Measurements from ENCODE around the gene ARMCX1. TPM values are rescaled to one million over a fixed set of nuclear protein-coding genes. Genes with fewer than 3 reads are reported as not detected.
"Not testable (repeated sequence)": the region's sequence is repeated elsewhere in the genome, so short reads cannot be mapped to it uniquely, and the experiment has no call there.

The ARMCX1 gene
- polyA plus RNA-seq, 3 donors: 1.4 to 3.4 (median 1.6) TPM

GRCh38 chrX:101595739-101596419 lies 45.5 kb downstream of the ARMCX1 start:
- Mint-ChIP-seq H3K4me3 (no peak overlapping the region), H3K9me3 (no peaks in the 10 kb centered on the region), H3K4me1 (peaks cover 6% of the 10 kb centered on the region), H3K36me3 (no peaks in the 10 kb centered on the region), H3K27me3 (ENCODE audit: low read depth in 3 of 3) (peaks cover 4 to 8% (median 7%) of the 10 kb centered on the region in 3 donors), H3K27ac (no peak overlapping the region)
- H3K36me3 ChIP-seq (replicated peaks in 1 of 2; ENCODE audit: control insufficient read depth in 1 of 2, insufficient read depth in 2 of 2, low read length in 2 of 2): no peaks in the 10 kb centered on the region
- no peaks in the 10 kb centered on the region for H3K4me1 ChIP-seq (ENCODE audit: control insufficient read depth in 1 of 2, insufficient read depth in 2 of 2, low read length in 2 of 2)
- TF ChIP-seq CTCF (IDR thresholded peaks at IDR 0.05): peak; percentile 63
- H3K4me3 ChIP-seq (replicated peaks in 1 of 3; ENCODE audit: low read depth in 2 of 3, low read length in 3 of 3): no peak overlapping the region
- DNase-seq: peak; percentile 44 to 64 (median 46)
- H4K20me1 ChIP-seq (ENCODE audit: insufficient read depth, low read length): no peaks in the 10 kb centered on the region
- H3K27me3 ChIP-seq (ENCODE audit: control insufficient read depth in 2 of 2, insufficient read depth in 2 of 2, low read length in 2 of 2): peaks cover 0 to 4% of the 10 kb centered on the region in 2 donors
- no peaks in the 10 kb centered on the region for H3K9me3 ChIP-seq (replicated peaks in 1 of 2; ENCODE audit: control insufficient read depth in 1 of 2, insufficient read depth in 1 of 2, low read length in 2 of 2)
- no peak overlapping the region for H3K9ac ChIP-seq (ENCODE audit: insufficient read depth, low read length, poor library complexity, severe bottlenecking)
- intact Hi-C loops (cut with micrococcal nuclease): loop anchor here in 1 of 2 donors (5.0 kb wide), 1 partner anchor 179 kb away; no protein-coding TSS in a partner anchor
- H2AFZ ChIP-seq (ENCODE audit: insufficient read depth, low read depth, low read length, poor library complexity, severe bottlenecking): peak overlapping the region; percentile 9
- H3K27ac ChIP-seq (ENCODE audit: low read depth in 1 of 2, low read length in 2 of 2): no peak overlapping the region
- H3K79me2 ChIP-seq (ENCODE audit: insufficient read depth, low read length): no peaks in the 10 kb centered on the region
- no peak overlapping the region for H3K4me2 ChIP-seq (replicated peaks; ENCODE audit: extremely low read depth, low read length, poor library complexity, severe bottlenecking)
- no CpG with 5 or more reads among the region's 5 CpGs for WGBS (ENCODE audit: insufficient coverage)

GRCh38 chrX:101599592-101599991 lies 49.2 kb downstream of the ARMCX1 start:
- H3K36me3 Mint-ChIP-seq; H3K27me3 ChIP-seq (ENCODE audit: control insufficient read depth in 2 of 2, insufficient read depth in 2 of 2, low read length in 2 of 2); H3K27me3 Mint-ChIP-seq (ENCODE audit: low read depth in 3 of 3); H3K4me2 ChIP-seq (replicated peaks; ENCODE audit: extremely low read depth, low read length, poor library complexity, severe bottlenecking); H3K27ac ChIP-seq (ENCODE audit: low read depth in 1 of 2, low read length in 2 of 2); H3K4me1 ChIP-seq (ENCODE audit: control insufficient read depth in 1 of 2, insufficient read depth in 2 of 2, low read length in 2 of 2); H3K79me2 ChIP-seq (ENCODE audit: insufficient read depth, low read length); H4K20me1 ChIP-seq (ENCODE audit: insufficient read depth, low read length); H3K4me1 Mint-ChIP-seq; H3K9ac ChIP-seq (ENCODE audit: insufficient read depth, low read length, poor library complexity, severe bottlenecking); H3K36me3 ChIP-seq (replicated peaks in 1 of 2; ENCODE audit: control insufficient read depth in 1 of 2, insufficient read depth in 2 of 2, low read length in 2 of 2); H3K9me3 ChIP-seq (replicated peaks in 1 of 2; ENCODE audit: control insufficient read depth in 1 of 2, insufficient read depth in 1 of 2, low read length in 2 of 2); H3K9me3 Mint-ChIP-seq; H3K4me3 Mint-ChIP-seq; H3K27ac Mint-ChIP-seq; H2AFZ ChIP-seq (ENCODE audit: insufficient read depth, low read depth, low read length, poor library complexity, severe bottlenecking); H3K4me3 ChIP-seq (replicated peaks in 1 of 3; ENCODE audit: low read depth in 2 of 3, low read length in 3 of 3); DNase-seq: not testable (repeated sequence)
- intact Hi-C loops (cut with micrococcal nuclease): loop anchor here in 1 of 2 donors (5.0 kb wide), 1 partner anchor 182 kb away; no protein-coding TSS in a partner anchor
- whole genome bisulfite sequencing (ENCODE audit: insufficient coverage): no CpG with 5 or more reads among the region's 8 CpGs
